Stimulated activated CD4-positive, alpha-beta T cell treated with anti-CD3 and anti-CD28 coated beads, TNF-alpha, amount 100 ng/mL, for 1 hour (primary cell): ENCODE measurements around the gene PCDHB14.

Experiments
- DNase-seq, 3 donors: peaks; one replicate each; pipeline ENCODE4 v3.0.0-alpha.2; 2020; ENCODE audit warnings: low read depth in 3 of 3, low spot score in 1 of 3

The PCDHB14 gene

DNA sequence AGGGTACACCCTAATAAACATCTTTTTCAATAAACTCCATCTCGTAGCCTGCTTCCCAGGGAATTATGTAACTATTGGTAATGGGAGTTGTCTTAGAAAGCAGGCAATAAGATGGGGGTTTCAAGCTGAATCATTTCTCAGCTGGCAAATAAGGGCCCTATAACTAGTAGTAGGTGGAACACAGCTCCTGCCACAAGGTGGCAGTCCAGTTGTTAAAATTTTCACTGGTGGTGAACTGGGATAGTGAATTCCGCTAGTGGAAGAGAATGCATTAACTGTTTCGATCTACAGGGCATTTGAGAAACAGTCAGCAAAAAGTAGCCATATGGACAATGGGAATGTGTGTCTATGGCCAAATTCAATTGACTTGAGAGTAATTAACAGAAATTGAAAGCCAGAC is 49.8 kb downstream of the PCDHB14 start:
- DNase-seq, result no peak
